H1 (cell line): ENCODE results near the gene THOC5. TPM values are rescaled to one million over a fixed set of nuclear protein-coding genes. Genes with fewer than 3 reads are reported as not detected.
A peak's percentile ranks its signal among the peaks of the same experiment; 100 is the strongest.

Experiments used
- BCL11A ChIP-seq, 2 experiments: IDR thresholded peaks; one replicate each; pipeline ENCODE4 v1.6.1; 2011; ENCODE audit warnings: low read depth in 2 of 2, low read length in 2 of 2, mild to moderate bottlenecking in 2 of 2
- CBX8 ChIP-seq: fragments of 300-800, 300-1000 bp; sonication (generic); IDR thresholded peaks from 2 replicates; pipeline ENCODE4 v1.7.1; 2016; ENCODE audit warnings: low read depth, low read length, borderline replicate concordance
- HDAC2 ChIP-seq, 2 experiments: fragments of 300-600 bp in 1 of 2; sonication (generic) in 1 of 2; IDR thresholded peaks; 2 replicates each; pipeline ENCODE4 v1.6.1; 2011 to 2012; ENCODE audit warnings: low read depth in 2 of 2, low read length in 2 of 2, mild to moderate bottlenecking in 2 of 2, moderate library complexity in 2 of 2, borderline replicate concordance in 1 of 2, inconsistent platforms in 1 of 2
- JUND ChIP-seq: IDR thresholded peaks from 2 replicates; pipeline ENCODE4 v1.6.1; 2011; ENCODE audit warnings: mild to moderate bottlenecking, improper control_type of control experiment, low read length
- KDM1A ChIP-seq: fragments of 200-600, 300-600 bp; sonication (generic); IDR thresholded peaks from 2 replicates; pipeline ENCODE4 v1.7.1; 2016; ENCODE audit warnings: mild to moderate bottlenecking, low read length, borderline replicate concordance
- KDM4A ChIP-seq: IDR thresholded peaks from one replicate; pipeline ENCODE4 v1.7.1; 2012; ENCODE audit warnings: low read depth, mild to moderate bottlenecking, moderate library complexity, low read length, inconsistent platforms; ENCODE audit not compliant: severe bottlenecking
- MAFK ChIP-seq: IDR thresholded peaks from 2 replicates; pipeline ENCODE4 v1.6.1; 2012; ENCODE audit warnings: low read depth, mild to moderate bottlenecking, improper control_type of control experiment, low read length
- NRF1 ChIP-seq: IDR thresholded peaks from 2 replicates; pipeline ENCODE4 v1.6.1; 2011; ENCODE audit warnings: mild to moderate bottlenecking, low read depth, low read length, improper control_type of control experiment
- PHF8 ChIP-seq: fragments of 200-600 bp; sonication (generic); conservative IDR thresholded peaks from 2 replicates; pipeline ENCODE4 v1.7.1; 2012; ENCODE audit warnings: low read depth, mild to moderate bottlenecking, inconsistent platforms, low read length, moderate library complexity
- POLR2A ChIP-seq, 2 experiments: IDR thresholded peaks; 1 replicate in 1 of 2; 2 replicates in 1 of 2; pipeline ENCODE4 v1.6.1; 2011; ENCODE audit warnings: low read depth in 2 of 2, low read length in 2 of 2, mild to moderate bottlenecking in 2 of 2; ENCODE audit errors: control extremely low read depth in 1 of 2
- POLR2AphosphoS5 ChIP-seq: IDR thresholded peaks from 2 replicates; pipeline ENCODE4 v1.6.1; 2011; ENCODE audit warnings: low read depth, low read length
- RBBP5 ChIP-seq: IDR thresholded peaks from 2 replicates; pipeline ENCODE4 v1.7.1; 2012; ENCODE audit warnings: low read depth, mild to moderate bottlenecking, inconsistent platforms, low read length, moderate library complexity, borderline replicate concordance
- RXRA ChIP-seq: IDR thresholded peaks from 2 replicates; pipeline ENCODE4 v1.6.1; 2011; ENCODE audit warnings: low read depth, mild to moderate bottlenecking, low read length, moderate library complexity; ENCODE audit not compliant: insufficient read depth
- SAP30 ChIP-seq: fragments of 300-600 bp; sonication (generic); IDR thresholded peaks from 2 replicates; pipeline ENCODE4 v1.7.1; 2012; ENCODE audit warnings: low read length, moderate library complexity, mild to moderate bottlenecking, inconsistent platforms; ENCODE audit not compliant: insufficient read depth, insufficient replicate concordance
- SIN3A ChIP-seq, 2 experiments: IDR thresholded peaks in 1 of 2; conservative IDR thresholded peaks in 1 of 2; 2 replicates each; pipeline ENCODE4 v1.6.1; 2011 to 2012; ENCODE audit warnings: low read length in 2 of 2, improper control_type of control experiment in 1 of 2, low read depth in 1 of 2, mild to moderate bottlenecking in 1 of 2
- SIX5 ChIP-seq: IDR thresholded peaks from 2 replicates; pipeline ENCODE4 v1.6.1; 2011; ENCODE audit warnings: mild to moderate bottlenecking, low read depth, low read length
- SP4 ChIP-seq: IDR thresholded peaks from 2 replicates; pipeline ENCODE4 v1.6.1; 2012; ENCODE audit warnings: low read length, inconsistent platforms
- SRF ChIP-seq: IDR thresholded peaks from 2 replicates; pipeline ENCODE4 v1.6.1; 2011; ENCODE audit warnings: mild to moderate bottlenecking, low read depth, low read length, moderate library complexity
- TAF1 ChIP-seq: IDR thresholded peaks from 2 replicates; pipeline ENCODE4 v1.6.1; 2011; ENCODE audit warnings: mild to moderate bottlenecking, low read depth, low read length
- polyA plus RNA-seq, 7 experiments: library from polyadenylated mRNA; depleted of rRNA in 3 of 7; stranded (reverse) in 5 of 7; unstranded in 2 of 7; fragments of >200 nt in 5 of 7; fragments of 200-250 nt in 2 of 7; gene quantifications; 1 replicate in 5 of 7; 2 replicates in 1 of 7; 4 replicates in 1 of 7; pipeline versions ENCODE4 v1.2.1 to v1.2.3, GENCODE V29; 2011 to 2013; ENCODE audit warnings: missing spikeins in 2 of 7, mixed read lengths in 2 of 7
- total RNA-seq: library from RNA; stranded (reverse); fragmentation: NEBNext Ultra II Directional; extraction: Animal tissue kit (Norgen Biotek cat#: 25700); gene quantifications from 2 replicates; pipeline ENCODE4 v1.2.1, GENCODE V29; 2021
- TF ChIP-seq, protein P1 (sequence below), 3 experiments: IDR thresholded peaks; 1 replicate in 2 of 3; 2 replicates in 1 of 3; pipeline versions ENCODE4 v1.5.1 to v1.6.1; 2011; ENCODE audit warnings: low read length in 3 of 3, mild to moderate bottlenecking in 3 of 3, inconsistent platforms in 2 of 3, low read depth in 1 of 3, moderate library complexity in 1 of 3; ENCODE audit not compliant: insufficient read depth in 1 of 3; ENCODE audit errors: control extremely low read depth in 1 of 3
- TF ChIP-seq, protein P2 (sequence below): IDR thresholded peaks from 2 replicates; pipeline ENCODE4 v1.6.1; 2012; ENCODE audit warnings: inconsistent platforms

THOC5 gene
- total and polyA plus RNA-seq, 2 of the 8 experiments (the other 6 are each of a cell fraction or from before 2014, with no cell fraction given), result 27.7 to 65.7 TPM

DNA sequence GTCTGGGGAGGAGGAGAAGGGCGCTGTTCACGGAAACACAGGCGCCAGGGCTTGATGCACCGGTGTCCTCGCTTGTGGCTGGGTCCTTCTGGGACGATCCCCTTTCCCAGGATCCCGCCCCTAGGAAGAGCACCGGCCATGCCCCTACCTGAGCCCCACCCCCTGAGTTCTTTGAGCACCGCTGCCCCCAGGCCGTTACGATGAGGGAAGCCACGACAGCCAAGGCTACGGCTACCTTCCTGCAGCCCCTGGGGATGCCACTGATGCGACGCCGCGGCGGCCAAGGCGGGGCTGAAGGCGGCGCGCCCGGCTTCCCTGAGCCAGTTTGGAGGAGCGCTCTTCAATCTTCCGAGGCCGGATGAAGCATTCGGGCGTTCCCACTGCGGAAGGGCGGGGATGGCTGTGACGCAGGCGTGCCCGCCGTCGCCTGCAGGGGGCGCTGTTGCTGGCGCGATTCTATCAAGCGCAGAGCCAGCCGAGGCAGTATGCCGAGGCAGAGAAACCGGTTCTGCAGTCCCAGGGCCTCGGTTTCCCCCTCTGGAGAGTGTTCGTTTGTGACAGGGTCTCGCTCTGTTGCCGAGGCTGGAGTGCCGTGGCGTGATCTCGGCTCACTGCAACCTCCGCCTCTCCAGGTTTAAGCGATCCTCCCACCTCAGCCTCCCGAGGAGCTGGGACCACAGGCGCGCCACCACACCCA lies 83.2 kb downstream of the THOC5 start (continued):
- TF ChIP-seq, protein P1, sequence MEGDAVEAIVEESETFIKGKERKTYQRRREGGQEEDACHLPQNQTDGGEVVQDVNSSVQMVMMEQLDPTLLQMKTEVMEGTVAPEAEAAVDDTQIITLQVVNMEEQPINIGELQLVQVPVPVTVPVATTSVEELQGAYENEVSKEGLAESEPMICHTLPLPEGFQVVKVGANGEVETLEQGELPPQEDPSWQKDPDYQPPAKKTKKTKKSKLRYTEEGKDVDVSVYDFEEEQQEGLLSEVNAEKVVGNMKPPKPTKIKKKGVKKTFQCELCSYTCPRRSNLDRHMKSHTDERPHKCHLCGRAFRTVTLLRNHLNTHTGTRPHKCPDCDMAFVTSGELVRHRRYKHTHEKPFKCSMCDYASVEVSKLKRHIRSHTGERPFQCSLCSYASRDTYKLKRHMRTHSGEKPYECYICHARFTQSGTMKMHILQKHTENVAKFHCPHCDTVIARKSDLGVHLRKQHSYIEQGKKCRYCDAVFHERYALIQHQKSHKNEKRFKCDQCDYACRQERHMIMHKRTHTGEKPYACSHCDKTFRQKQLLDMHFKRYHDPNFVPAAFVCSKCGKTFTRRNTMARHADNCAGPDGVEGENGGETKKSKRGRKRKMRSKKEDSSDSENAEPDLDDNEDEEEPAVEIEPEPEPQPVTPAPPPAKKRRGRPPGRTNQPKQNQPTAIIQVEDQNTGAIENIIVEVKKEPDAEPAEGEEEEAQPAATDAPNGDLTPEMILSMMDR (IDR thresholded peaks at IDR 0.05; ENCODE audit: control extremely low read depth in 1 of 3, insufficient read depth in 1 of 3, low read depth in 1 of 3, low read length in 3 of 3), result peak; percentile 90 to 98 (median 97)
- TF ChIP-seq SIN3A (conservative IDR thresholded peaks at IDR 0.05 in 1 of 2, IDR thresholded peaks at IDR 0.05 in 1 of 2; ENCODE audit: low read depth in 1 of 2, low read length in 2 of 2), result no peak
- 0 out of 2 replicates have a peak, but pooled peaks have one; percentile 29 for TF ChIP-seq PHF8
- 0 out of 2 replicates have a peak, but pooled peaks have one; percentile 18 for TF ChIP-seq SRF
- TF ChIP-seq, protein P2, sequence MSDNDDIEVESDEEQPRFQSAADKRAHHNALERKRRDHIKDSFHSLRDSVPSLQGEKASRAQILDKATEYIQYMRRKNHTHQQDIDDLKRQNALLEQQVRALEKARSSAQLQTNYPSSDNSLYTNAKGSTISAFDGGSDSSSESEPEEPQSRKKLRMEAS, result peak; percentile 67
- no peak for TF ChIP-seq SP4
- no peak; the same call in 1 of the 2 replicates for TF ChIP-seq TAF1
- TF ChIP-seq HDAC2 (IDR thresholded peaks at IDR 0.05; ENCODE audit: borderline replicate concordance in 1 of 2, low read depth in 2 of 2, low read length in 2 of 2), result 0 out of 4 replicates have a peak, but pooled peaks of 1 of the 2 experiments have one; percentile 41
- 0 out of 3 replicates have a peak, but pooled peaks of 1 of the 2 experiments have one; percentile 27 for TF ChIP-seq POLR2A (IDR thresholded peaks at IDR 0.05; ENCODE audit: control extremely low read depth in 1 of 2, low read depth in 2 of 2, low read length in 2 of 2)
- peak; percentile 55; the same call in 1 of the 2 replicates for TF ChIP-seq JUND
- no peak for TF ChIP-seq MAFK
- TF ChIP-seq RXRA, result no peak
- TF ChIP-seq CBX8, result no peak
- no peak for TF ChIP-seq SIX5
- no peak for TF ChIP-seq KDM1A
- TF ChIP-seq POLR2AphosphoS5, result no peak
- TF ChIP-seq KDM4A, result peak; percentile 72
- no peak for TF ChIP-seq BCL11A (IDR thresholded peaks at IDR 0.05; ENCODE audit: low read depth in 2 of 2, low read length in 2 of 2)
- no peak for TF ChIP-seq NRF1
- TF ChIP-seq RBBP5, result peak; percentile 32; the same call in 1 of the 2 replicates
- no peak for TF ChIP-seq SAP30
